Fibroblast of villous mesenchyme (primary cell): Measurements from ENCODE around the gene CDK10. TPM values are rescaled to one million over a fixed set of nuclear protein-coding genes. Genes with fewer than 3 reads are reported as not detected.

Source experiments
- DNase-seq: peaks from one replicate; pipeline ENCODE4 v3.0.0-alpha.2; 2010; ENCODE audit warnings: low read depth
- H3K4me3 ChIP-seq: 2 replicates; pipeline ENCODE4 v1.5.1; 2011; ENCODE audit warnings: low read depth, mild to moderate bottlenecking, low read length
- total RNA-seq: library from RNA; depleted of rRNA; stranded (reverse); fragments of >200 nt; gene quantifications from 2 replicates; pipeline ENCODE4 v1.2.3, GENCODE V29; 2012
- TF ChIP-seq, protein P1 (sequence below): IDR thresholded peaks from 2 replicates; pipeline ENCODE4 v1.5.1; 2012; ENCODE audit warnings: low read depth, mild to moderate bottlenecking, low read length; ENCODE audit not compliant: insufficient read depth

The CDK10 gene, protein sequence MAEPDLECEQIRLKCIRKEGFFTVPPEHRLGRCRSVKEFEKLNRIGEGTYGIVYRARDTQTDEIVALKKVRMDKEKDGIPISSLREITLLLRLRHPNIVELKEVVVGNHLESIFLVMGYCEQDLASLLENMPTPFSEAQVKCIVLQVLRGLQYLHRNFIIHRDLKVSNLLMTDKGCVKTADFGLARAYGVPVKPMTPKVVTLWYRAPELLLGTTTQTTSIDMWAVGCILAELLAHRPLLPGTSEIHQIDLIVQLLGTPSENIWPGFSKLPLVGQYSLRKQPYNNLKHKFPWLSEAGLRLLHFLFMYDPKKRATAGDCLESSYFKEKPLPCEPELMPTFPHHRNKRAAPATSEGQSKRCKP
- total RNA-seq: 35.8 and 51.0 TPM in 2 replicates

DNA sequence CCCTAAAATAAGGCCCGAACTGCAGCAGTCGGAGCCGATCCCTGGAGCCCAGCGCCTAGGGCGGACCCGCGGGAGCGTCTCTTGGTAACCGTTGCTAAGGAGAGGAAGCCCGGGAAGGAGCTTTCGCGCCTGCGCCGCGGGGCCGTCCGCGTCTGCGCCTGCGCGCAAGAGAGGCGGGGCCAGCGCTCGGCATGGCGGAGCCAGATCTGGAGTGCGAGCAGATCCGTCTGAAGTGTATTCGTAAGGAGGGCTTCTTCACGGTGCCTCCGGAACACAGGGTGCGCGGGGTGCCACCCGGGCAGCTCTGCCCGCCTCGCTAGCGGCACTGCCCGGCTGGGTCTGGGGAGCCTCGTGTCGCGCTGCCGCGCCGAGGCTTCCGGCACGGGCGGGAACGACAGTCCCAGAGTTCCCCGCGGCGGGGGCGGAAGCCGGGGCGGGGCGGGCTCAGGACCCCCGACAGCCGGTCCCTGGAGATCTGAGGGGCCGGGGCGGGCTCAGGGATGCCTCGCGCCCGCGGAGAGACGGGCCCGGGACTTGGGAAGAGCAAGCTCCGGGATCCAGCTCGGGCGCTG is at the start of gene CDK10:
CDK10 (plus strand) TSS at position 170 of the 572 bp plus-strand sequence; CDS start at position 192, 22 bp downstream.
- peak within 1 kb of the TSS; percentile 87 for H3K4me3 ChIP-seq
- TF ChIP-seq, protein P1, sequence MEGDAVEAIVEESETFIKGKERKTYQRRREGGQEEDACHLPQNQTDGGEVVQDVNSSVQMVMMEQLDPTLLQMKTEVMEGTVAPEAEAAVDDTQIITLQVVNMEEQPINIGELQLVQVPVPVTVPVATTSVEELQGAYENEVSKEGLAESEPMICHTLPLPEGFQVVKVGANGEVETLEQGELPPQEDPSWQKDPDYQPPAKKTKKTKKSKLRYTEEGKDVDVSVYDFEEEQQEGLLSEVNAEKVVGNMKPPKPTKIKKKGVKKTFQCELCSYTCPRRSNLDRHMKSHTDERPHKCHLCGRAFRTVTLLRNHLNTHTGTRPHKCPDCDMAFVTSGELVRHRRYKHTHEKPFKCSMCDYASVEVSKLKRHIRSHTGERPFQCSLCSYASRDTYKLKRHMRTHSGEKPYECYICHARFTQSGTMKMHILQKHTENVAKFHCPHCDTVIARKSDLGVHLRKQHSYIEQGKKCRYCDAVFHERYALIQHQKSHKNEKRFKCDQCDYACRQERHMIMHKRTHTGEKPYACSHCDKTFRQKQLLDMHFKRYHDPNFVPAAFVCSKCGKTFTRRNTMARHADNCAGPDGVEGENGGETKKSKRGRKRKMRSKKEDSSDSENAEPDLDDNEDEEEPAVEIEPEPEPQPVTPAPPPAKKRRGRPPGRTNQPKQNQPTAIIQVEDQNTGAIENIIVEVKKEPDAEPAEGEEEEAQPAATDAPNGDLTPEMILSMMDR: no peak
- DNase-seq: peak; percentile 85

DNA sequence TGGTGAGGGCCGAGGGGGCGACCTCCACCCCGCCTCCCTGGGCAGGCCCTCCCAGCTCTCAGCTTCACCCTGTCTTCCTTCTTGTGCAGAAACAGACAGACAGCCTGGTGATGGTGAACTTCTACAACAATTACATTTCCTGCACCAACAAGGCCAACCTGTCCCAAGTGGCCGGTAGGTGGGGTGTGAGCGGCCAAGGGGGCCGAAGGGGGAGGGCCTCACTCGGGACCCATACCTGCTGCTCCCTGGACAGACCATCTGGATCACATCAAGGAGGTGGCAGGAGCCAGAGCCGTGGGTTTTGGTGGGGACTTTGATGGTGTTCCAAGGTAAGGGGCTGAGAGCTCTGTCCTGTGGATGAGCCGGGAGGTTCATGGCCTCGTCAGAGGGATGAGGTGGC is 49.1 kb upstream of the CDK10 start:
- no peak overlapping the region for H3K4me3 ChIP-seq
- no peak for DNase-seq
- TF ChIP-seq, protein P1: no peak

DNA sequence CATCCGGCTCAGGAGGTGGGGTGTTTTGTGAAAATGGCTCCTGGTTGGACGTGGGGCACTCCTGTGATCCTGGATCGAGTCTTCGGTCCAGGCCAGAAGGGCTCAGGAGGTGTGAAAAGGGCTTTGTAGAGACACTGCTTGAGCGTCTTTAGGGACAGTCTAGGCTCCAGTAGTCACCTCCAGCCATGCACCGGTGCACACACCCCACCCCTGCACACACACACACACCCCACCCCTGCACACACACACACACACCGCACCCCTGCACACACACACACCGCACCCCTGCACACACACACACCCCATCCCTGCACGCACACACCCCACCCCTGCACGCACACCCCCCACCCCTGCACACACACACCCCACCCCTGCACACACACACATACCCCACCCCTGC is 48.0 kb upstream of the CDK10 start:
- no peak for DNase-seq
- H3K4me3 ChIP-seq: no peak overlapping the region
- TF ChIP-seq, protein P1: no peak

DNA sequence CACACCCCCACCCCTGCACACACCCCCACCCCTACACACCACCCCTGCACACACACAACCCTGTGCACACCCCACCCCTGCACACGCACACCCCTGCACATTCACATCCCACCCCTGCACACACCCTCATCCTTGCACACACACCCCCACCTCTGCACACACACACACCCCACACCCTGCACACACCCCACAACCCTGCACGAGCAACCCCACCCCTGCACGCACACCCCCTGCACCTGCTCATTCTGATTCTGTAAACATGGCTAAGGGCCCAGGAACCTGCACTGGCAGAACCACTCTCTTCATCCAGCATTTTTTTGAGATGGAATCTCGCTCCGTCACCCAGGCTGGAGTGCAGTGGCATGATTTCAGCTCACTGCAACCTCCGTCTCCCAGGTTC is 47.1 kb upstream of the CDK10 start:
- no peak overlapping the region for H3K4me3 ChIP-seq
- TF ChIP-seq, protein P1: no peak
- DNase-seq: no peak

DNA sequence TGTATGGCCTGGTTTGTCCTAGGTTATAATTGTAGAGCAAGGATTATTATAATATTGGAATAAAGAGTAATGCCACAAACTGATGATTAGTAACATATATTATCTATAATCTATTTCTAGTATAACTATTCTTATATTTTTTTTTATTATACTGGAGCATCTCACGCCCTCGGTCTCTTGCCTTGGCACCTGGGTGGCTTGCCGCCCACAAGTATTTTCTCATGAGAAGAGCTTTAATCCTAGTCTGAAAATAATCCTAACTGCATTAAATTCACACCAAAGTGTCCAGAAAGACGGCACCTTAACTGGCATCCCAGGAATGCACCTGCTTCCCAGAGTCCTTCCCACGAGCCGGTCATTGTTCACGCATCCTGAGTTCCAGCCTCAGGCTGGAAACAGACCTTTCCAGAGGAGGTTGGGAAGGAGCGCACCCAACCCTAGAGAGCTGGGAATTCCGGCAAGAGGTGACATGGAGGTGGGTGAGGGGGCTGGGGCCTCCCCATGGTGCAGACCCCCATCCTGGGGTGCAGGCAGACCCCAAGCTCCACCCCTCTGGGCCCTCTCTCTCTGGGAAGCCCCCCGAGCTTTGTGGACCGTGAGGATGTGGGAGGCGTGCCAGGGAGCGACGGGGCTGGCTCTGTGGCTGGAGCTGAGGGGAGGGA is 44.9 kb upstream of the CDK10 start:
- no peak for DNase-seq
- TF ChIP-seq, protein P1: no peak
- H3K4me3 ChIP-seq: no peak overlapping the region

DNA sequence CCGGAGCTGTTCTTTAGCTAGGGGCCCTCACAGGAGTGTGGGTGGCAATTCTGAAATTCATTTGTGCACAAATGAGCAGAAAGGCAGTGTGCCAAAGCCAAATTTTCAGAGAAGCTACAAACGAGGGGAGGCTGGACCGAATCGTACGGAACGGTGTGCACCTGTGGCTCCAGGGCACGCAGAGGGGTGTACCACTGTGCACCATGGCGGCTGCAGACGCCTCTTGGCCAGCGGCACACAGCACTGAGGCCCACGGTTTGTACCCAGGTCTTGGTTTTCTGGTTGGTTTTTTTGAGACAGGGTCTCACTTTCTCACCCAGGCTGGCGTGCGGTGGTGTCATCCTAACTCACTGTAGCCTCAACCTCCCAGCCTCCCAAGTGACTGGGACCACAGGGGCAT is 43.9 kb upstream of the CDK10 start:
- no peak overlapping the region for H3K4me3 ChIP-seq
- no peak for DNase-seq
- TF ChIP-seq, protein P1: no peak
